HG03342 (cell line): Measurements from ENCODE around the gene ACACB.

Source experiments
- ATAC-seq: cut with Tn5 transposase; IDR thresholded peaks from one replicate; pipeline ENCODE4 v1.9.1; 2021; ENCODE audit warnings: mild to moderate bottlenecking, moderate library complexity; ENCODE audit not compliant: unreplicated experiment

Gene ACACB

DNA sequence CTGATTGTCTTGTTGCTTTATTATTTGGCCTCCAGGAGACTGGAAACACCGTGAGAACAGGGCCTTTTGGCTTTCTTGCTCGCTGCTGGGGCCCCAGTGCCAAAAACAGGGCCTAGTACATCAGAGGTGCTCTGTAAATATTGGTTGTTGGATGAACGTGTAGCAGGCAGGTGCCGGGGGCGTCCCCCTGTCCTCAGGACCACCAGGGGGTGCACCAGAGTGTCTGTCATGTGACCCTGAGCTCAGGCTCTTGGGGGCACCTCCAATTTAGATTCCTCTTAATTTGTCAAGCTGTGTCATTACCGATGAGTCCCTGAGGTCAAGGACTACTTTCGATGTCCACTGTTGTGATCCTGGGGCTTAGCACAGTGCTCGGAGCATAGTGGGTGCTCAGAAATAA, 87.1 kb downstream of the ACACB start:
- no peak for ATAC-seq

DNA sequence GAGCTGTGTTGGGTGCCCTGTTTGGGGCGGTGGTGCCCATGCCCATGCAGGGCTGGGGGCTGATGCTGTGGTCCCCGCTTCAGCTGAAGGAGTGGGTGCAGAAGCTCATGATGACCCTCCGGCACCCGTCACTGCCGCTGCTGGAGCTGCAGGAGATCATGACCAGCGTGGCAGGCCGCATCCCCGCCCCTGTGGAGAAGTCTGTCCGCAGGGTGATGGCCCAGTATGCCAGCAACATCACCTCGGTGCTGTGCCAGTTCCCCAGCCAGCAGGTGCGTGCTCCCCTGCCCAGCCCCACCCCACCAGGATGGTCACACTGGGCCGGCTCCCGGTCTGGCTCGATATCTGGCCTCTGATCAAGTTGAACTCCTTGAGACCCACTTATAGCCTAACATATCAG, 92.7 kb downstream of the ACACB start:
- ATAC-seq = no peak

DNA sequence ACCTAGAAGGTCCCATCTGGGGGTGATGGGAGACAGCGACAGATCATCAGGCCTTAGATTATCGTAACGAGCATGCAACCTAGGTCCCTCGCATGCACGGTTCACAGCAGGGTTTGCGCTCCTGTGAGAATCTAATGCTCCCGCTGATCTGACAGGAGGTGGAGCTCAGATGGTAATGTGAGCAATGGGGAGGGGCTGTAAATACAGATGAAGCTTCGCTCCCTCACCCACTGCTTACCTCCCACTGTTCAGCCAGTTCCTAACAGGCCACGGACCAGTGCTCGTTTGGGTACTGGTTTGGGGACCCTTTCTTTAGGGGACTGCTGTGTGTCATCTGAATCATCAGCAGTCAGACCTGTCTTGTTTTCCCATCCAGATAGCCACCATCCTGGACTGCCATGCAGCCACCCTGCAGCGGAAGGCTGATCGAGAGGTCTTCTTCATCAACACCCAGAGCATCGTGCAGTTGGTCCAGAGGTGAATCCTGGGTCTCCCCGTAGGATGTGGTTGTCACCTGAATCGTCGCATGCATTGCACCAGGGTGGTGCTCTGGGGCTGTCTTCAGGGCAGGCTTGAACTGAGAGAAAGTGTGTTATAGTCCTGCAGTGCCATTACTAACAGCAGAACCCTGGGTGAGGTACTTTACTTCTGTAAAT, 96.2 kb downstream of the ACACB start:
- ATAC-seq = no peak

DNA sequence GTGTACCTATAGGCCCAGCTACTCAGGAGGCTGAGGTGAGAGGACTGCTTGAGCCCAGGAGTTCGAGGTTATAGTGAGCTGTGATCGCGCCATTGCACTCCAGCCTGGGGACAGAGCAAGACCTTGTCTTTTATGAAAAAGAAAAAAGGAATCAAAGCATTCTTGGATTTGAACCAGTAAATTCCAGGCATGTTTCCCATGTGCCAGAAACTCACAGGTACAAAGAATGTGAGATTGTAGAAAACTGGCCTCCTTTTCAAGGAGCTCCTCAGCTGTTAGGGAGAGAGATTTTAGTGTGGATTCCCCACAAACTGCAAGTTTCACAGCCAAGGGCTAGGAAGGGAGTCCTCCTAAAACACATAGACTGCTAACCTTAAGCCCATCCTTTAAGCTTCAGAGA, 97.7 kb downstream of the ACACB start:
- ATAC-seq = no peak

DNA sequence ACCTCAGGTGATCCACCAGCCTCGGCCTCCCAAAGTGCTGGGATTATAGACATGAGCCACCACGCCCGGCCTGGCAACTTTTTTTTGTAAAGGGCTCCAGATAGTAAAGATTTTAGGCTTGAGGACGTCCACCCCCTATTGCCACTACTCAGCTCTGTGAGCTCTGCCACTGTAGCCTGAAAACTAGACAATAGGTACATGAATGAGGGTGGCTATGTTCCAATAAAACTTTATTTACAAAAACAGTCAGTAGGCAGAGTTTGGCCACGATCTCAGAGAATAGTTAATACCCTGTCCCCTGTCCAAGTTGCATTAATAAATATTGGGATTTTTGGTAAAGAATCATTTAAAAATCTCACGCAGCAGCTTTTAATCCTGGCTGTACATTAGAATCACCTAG, 102.6 kb downstream of the ACACB start:
- no peak for ATAC-seq

DNA sequence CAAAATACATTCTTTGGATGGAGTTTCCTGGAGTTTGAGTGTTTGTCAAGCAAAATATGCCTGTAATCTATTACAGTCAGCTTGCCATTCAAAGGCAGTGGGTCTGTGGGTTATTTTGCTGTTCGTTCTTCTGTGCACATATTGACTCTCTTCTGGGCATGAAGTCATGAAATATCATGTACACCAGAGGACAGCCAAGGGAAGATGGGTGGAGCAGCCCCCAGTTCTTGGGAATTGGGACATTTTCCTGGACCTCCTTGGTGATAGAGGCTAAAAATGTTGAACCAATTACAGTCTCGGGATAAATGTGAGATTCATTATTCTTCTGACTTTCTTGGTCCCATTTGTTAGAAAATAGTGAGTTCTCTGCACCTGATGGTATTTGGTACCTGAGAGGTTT, 103.6 kb downstream of the ACACB start:
- ATAC-seq = no peak

DNA sequence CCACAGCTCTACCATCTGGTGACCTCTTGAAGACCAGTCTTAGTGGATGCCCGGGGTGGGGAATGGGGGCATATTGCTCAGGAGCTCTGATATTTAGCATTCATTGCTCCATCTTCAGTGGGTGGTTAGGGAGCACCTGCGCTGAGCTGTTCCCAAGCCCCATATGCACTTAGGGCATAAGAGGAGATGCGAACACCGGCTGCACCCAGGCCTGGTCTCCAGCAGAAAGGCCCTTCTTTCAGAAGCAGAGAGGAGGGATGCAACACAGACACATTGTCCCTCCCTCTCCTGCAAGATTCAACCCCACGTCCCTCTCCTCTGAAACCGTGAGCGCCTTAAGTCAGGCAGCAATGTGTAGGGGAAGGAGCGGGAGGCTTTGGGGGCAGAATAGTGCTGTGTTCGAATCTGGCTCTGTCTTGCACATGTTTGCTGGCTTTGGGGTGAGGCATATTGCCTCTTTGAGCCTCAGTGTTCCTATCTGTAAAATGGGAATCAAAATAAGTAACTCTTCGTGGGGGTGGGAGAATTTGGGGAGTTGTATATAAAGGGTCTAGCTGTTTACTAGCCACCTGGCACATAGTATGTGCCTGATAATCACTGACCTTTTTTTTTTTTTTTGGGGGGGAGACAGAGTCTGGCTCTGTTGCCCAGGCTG, 105.0 kb downstream of the ACACB start:
- ATAC-seq = no peak

DNA sequence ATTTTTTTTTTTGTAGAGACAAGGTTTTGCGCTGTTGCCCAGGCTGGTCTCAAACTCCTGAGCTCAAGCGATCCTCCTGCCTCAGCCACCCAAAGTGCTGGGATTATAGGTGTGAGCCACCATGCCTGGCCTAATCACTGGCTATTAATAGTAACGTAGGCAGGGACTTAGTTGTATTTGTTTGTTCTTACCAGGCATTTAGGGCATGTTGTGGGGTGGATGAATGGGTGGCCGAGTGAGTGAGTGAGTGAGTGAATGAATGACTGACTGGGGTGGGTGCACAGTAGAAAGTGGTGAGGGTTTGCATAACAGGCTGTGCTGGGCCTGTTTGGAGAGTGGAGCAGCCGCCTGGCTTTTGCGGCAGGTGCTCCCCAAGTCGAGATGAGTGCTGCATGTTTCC, 105.7 kb downstream of the ACACB start:
- no peak for ATAC-seq

DNA sequence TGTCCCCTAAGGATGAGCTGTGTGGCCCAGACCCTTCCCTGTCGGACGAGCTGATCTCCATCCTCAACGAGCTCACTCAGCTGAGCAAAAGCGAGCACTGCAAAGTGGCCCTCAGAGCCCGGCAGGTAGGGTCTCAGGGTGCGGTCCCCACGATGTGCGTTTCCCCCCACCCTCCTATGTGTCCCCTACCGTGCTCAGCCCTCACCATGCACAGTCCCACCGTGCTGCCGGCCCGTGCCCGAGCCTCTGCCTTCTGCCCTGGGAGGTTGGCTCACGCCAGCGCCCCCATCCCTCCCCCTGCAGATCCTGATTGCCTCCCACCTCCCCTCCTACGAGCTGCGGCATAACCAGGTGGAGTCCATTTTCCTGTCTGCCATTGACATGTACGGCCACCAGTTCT, 106.1 kb downstream of the ACACB start:
- no peak for ATAC-seq

DNA sequence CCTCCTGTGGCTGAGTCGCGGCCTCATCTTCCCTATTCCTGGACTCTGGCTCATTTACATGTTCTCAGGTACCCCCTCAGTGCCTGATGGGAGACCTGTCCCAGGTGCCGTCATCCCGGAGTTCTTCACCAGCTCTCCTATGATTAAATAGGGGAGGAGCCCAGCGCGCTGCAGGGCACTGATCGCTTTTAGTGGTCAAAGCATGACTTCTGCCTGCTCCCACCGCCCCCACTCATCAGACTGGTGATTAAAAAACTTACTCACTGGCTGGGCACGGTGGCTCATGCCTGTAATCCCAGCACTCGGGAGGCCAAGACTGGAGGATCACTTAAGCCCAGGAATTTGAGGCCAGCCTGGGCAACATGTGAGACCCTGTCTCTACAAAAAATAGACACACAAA, 106.8 kb downstream of the ACACB start:
- no peak for ATAC-seq

DNA sequence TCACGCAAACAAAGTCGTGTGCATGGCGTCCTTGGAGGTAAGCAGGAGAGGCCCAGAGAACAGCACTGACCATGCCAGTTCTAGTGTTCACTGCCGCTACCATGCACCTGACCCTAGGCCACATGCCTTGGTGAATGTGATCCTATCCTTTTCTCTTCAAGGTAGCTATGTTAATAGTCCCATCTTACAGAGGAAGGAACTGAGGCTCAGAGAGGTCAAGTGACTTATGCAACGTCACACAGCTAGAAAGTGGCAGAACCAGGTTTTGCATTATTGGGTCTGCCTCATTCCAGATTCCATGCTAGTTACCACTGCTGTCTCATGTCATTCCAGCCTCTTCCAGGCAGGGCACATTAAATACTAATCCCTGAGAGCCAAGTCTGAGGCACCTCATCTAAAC, 107.5 kb downstream of the ACACB start:
- no peak for ATAC-seq

DNA sequence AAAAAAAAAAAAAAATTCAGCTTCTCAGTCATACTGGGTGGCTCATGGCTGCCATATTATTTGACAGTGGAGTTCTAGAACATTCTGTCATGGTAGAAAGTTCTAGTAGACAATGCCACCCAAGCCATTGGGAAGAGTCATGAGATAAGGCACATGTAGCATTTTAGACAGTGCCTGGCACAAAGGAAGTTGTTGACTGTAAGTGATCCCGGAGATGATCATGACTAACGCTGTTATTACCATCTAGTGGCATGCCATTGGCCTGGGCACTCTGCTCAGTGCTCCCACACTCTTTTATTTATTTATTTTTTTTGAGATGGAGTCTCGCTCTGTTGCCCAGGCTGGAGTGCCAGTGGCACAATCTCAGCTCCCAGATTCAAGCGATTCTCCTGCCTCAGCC, 112.3 kb downstream of the ACACB start:
- no peak for ATAC-seq

DNA sequence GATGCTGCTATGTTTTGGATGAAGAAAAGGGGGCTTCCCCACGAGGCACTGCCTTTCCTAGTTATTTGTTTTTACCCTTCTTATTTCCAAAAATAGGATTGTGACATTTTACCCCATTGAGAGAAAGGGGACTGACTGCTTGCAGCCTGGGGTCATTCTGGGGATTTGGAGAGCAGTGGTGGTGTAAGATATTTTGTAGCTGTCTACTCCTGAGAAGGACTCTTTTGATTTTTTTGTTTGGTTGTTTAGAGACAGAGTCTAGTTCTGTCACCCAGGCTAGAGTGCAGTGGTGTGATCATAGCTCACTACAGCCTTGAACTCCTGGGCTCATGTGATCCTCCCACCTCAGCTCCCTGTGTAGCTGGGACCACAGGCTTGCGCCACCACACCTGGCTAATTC, 113.8 kb downstream of the ACACB start:
- ATAC-seq = no peak

DNA sequence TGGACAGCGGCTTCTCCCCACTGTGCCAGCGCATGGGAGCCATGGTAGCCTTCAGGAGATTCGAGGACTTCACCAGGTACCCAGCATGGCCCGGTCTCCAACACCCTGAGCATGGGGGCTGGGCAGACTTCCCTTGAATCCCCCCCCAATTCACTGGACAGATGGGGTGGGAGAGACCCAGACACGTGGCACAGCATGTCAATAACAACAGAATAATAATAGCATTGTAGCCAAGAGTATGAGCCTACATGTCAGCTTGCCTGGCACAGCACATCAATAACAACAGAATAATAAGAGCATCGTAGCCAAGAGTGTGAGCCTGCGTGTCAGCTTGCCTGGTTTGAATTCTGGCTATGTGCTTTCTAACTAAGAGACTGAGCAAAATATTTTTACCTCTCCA, 116.3 kb downstream of the ACACB start:
- ATAC-seq = no peak

DNA sequence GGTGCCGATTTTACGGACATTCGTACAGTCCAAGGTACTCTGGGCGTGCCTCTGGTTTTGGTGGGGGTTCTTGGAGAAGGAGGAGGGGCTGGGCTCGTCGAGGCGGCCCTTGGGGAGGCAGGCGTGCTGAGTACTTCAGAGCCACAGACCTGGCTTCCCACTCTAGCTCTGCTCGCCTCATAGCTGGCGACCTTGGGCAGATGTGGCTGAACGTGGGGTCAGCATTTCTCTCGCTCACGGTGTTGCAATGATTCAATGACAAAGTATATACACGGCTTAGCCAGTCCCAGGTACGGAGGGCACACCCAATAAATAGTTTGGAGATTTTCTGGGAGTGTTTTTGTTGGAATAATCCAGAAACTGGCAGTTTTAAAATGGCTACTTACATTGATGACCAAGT, 117.6 kb downstream of the ACACB start:
- ATAC-seq = no peak

DNA sequence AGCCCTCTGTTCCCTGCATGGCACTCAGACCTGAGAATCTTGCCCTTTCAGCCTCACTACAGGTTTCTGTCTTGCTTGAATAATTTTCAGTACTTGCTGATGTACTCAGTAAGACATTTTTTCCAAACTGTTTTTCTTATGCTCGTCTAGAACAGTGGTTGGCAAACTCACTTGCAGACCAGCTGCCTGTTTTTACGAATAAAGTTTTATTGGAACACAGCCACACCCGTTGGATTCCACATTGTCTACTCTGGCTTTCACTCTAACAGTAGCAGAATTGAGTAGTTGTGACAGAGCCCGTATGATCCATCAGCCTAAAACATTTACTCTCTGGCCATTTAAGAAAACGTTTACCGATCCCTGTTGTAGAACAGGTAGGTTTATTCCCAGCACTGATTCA, 119.9 kb downstream of the ACACB start:
- no peak for ATAC-seq

DNA sequence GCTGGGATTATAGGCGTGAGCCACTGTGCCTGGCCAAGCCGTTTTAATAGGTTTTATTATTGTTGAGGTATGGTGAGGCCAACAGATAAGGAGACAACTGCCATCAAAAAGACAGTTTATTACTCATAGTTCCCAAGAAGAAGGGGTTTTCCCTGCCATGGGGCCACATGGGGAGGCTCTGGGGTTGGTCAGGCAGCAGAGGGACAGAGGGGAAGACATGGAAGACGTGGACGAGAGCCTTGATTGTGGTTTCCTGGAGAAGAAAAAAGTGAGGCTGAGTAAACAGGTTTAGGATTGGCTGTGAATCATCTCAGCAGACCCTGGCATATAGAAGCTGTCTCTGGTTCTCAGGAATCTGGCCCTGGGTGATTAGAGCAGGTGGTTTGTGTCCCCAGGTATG, 122.8 kb downstream of the ACACB start:
- no peak for ATAC-seq

DNA sequence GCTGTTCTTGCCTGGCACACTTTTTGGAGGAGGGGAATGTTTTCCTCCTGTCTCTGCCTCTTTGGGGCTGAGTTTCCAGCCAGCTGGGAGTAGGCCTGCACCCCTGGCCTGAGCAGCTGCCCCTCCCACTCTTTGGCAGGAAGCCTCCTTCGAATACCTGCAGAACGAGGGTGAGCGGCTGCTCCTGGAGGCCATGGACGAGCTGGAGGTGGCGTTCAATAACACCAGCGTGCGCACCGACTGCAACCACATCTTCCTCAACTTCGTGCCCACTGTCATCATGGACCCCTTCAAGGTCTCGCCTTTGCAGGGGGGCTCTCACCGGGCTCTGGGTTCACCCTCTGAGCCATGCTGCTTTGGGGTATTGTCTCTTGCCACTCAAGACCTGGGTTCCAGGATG, 123.3 kb downstream of the ACACB start:
- no peak for ATAC-seq

DNA sequence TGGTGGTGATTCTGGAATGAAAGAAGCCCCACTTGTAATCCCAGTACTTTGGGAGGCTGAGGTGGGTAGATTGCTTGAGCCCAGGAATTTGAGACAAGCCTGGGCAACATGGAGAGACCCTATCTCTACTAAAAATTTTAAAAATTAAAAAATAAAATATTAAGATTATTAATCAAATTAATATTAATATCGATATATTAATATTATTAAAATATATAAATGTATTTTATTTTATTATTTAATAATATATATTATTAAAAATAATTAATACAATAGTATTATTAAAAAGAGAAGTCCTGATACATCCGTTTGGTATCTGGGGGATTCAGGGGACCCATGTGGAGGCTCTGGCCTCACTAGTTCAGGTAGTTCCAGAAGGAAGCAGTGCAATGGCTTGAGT, 124.0 kb downstream of the ACACB start:
- no peak for ATAC-seq

DNA sequence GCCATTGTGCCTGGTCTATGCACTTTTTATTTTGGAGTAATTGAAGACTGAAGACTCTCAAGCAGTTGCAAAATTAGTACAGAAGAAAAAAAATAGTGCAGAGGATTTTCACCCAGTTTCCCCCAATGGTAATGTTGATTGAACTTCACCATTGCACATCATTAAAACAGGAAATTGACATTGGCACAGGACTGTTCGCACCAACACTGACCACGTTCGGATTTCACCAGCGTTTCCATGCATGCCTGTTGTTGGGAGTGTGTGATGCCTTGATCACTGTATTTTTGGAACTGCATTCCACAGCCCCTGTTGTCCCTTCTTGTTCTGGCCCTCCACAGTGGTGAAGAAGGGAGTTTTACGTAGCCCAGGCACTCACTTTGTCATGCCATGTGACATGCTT, 125.5 kb downstream of the ACACB start:
- no peak for ATAC-seq

DNA sequence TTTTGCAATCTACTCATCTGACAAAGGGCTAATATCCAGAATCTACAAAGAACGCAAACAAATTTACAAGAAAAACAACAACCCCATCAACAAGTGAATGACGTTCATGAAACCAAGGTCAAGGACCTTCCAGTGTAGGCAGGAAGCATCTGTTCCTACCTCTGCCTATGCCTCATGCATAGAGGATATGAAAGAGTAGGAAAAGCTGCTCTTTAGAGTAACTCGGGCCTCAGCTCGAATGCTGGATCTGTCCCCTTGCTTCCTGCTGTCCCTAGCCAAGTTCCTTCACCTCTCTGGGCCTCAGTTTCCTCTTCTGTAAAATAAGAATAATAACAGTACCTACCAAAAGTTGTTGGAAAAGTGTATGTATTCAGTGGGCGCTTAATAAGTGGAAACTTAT, 127.7 kb downstream of the ACACB start:
- no peak for ATAC-seq

DNA sequence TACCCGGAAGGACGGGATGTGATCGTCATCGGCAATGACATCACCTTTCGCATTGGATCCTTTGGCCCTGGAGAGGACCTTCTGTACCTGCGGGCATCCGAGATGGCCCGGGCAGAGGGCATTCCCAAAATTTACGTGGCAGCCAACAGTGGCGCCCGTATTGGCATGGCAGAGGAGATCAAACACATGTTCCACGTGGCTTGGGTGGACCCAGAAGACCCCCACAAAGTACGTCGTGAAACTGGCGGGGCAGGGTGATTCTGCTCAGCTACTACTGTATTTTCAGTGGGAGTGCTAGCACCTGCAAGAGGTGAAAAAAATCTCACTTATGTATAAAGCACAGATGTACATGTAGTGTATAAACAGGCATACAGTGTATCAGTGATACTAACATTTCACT, 129.8 kb downstream of the ACACB start:
- no peak for ATAC-seq
